GM12878 (cell line): ENCODE measurements around the gene DYSF.

Source experiments
- CTCF ChIP-seq, 3 experiments: IDR thresholded peaks in 2 of 3; conservative IDR thresholded peaks in 1 of 3; 2 replicates each; pipeline ENCODE4 v1.5.1; 2011; ENCODE audit warnings: low read depth in 3 of 3, low read length in 3 of 3, mild to moderate bottlenecking in 3 of 3, control low read depth in 2 of 3, moderate library complexity in 2 of 3, inconsistent platforms in 1 of 3, mixed read lengths in 1 of 3; ENCODE audit not compliant: control insufficient read depth in 2 of 3, insufficient read depth in 1 of 3; ENCODE audit errors: extremely low read depth in 1 of 3
- POLR2A ChIP-seq: IDR thresholded peaks from 2 replicates; pipeline ENCODE4 v1.6.1; 2011; ENCODE audit warnings: low read depth, mild to moderate bottlenecking, low read length
- ZNF274 ChIP-seq: IDR thresholded peaks from one replicate; pipeline ENCODE4 v1.8.0; 2011; ENCODE audit not compliant: insufficient read length, insufficient read depth

GRCh38 chr2:71532327-71532726, 79.0 kb downstream of the DYSF start:
- TF ChIP-seq ZNF274: no peak
- TF ChIP-seq CTCF (IDR thresholded peaks at IDR 0.05 in 2 of 3, conservative IDR thresholded peaks at IDR 0.05 in 1 of 3; ENCODE audit: control insufficient read depth in 2 of 3, extremely low read depth in 1 of 3, insufficient read depth in 1 of 3, low read depth in 3 of 3, low read length in 3 of 3): no peak
- TF ChIP-seq POLR2A: no peak
